Measurements from ENCODE around the gene TRMT5. TPM values are rescaled to one million over a fixed set of nuclear protein-coding genes. Genes with fewer than 3 reads are reported as not detected.

TRMT5 gene
- total RNA-seq, 1 experiment from 2014 or later, result 24.9 TPM

DNA sequence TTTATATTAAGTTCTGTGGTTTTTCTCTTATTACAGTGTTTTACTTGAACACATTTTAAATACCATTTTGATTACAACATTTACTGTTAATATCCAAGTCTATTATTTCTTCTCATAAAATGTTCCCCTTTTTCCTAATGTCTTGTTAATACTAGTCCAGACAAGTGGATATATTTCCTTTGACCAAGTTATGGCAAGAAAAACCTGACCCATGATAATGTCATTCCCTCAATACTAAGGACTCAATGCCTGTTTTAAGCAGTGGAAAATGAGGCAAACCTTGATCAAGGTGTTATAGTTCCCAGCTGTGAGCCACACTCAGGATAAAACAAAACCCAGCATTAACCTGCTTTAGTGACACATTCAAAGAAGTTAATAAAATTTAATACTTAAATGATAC lies 12.2 kb downstream of the TRMT5 start:
- H3K9me3 Mint-ChIP-seq, result no peaks in the 10 kb centered on the region; a peak in 1 of 5 replicates
- Histone ChIP-seq H3K9me3 (ENCODE audit: control insufficient read depth, low read depth, low read length) (no peaks in the 10 kb centered on the region), H3K4me2 (ENCODE audit: insufficient read depth, insufficient read length, low read length) (no peak overlapping the region), H2BK5ac (ENCODE audit: insufficient read length, low read length) (no peak overlapping the region), H2BK12ac (ENCODE audit: insufficient read length, low read depth, low read length) (no peak overlapping the region), H3K23me2 (ENCODE audit: insufficient read length, low read depth, low read length, poor library complexity, severe bottlenecking) (no peaks in the 10 kb centered on the region), H3K27me3 (ENCODE audit: insufficient read depth, low read length) (no peaks in the 10 kb centered on the region; the same call in 1 of the 2 replicates), H2BK120ac (ENCODE audit: low read depth, low read length, poor library complexity, severe bottlenecking) (no peak overlapping the region), H4K5ac (ENCODE audit: insufficient read length, low read depth, low read length) (no peak overlapping the region), H3K9ac (ENCODE audit: extremely low read depth, insufficient read length, low read length) (no peak overlapping the region), H2BK20ac (ENCODE audit: low read depth, low read length, poor library complexity, severe bottlenecking) (no peak overlapping the region), H4K8ac (replicated peaks; ENCODE audit: insufficient read length, low read depth, low read length) (no peak overlapping the region), H4K91ac (ENCODE audit: insufficient read length, low read depth, low read length) (no peak overlapping the region), H3K18ac (ENCODE audit: insufficient read length, low read depth, low read length) (no peak overlapping the region), H3K4ac (ENCODE audit: low read depth, low read length) (no peak overlapping the region), H3K79me1 (ENCODE audit: insufficient read depth, low read depth, low read length, poor library complexity, severe bottlenecking) (no peaks in the 10 kb centered on the region), H3K23ac (ENCODE audit: insufficient read length, low read depth, low read length) (no peak overlapping the region), H3K4me1 (ENCODE audit: insufficient read depth, low read length) (no peaks in the 10 kb centered on the region), H3K27ac (ENCODE audit: insufficient read length, low read depth, low read length) (no peak overlapping the region), H4K20me1 (ENCODE audit: control insufficient read depth, insufficient read depth, insufficient read length) (no peaks in the 10 kb centered on the region), H2AK5ac (ENCODE audit: insufficient read length, low read length) (no peak overlapping the region), H2AFZ (ENCODE audit: low read length) (no peak overlapping the region), H2BK15ac (ENCODE audit: low read depth, low read length) (no peak overlapping the region), H3K56ac (ENCODE audit: insufficient read length, low read depth, low read length) (no peak overlapping the region), H3T11ph (ENCODE audit: low read length) (no peak overlapping the region), H3K79me2 (ENCODE audit: insufficient read depth, low read length) (no peaks in the 10 kb centered on the region), H3K14ac (ENCODE audit: insufficient read depth, low read length) (no peak overlapping the region)
- TF ChIP-seq, protein P1, sequence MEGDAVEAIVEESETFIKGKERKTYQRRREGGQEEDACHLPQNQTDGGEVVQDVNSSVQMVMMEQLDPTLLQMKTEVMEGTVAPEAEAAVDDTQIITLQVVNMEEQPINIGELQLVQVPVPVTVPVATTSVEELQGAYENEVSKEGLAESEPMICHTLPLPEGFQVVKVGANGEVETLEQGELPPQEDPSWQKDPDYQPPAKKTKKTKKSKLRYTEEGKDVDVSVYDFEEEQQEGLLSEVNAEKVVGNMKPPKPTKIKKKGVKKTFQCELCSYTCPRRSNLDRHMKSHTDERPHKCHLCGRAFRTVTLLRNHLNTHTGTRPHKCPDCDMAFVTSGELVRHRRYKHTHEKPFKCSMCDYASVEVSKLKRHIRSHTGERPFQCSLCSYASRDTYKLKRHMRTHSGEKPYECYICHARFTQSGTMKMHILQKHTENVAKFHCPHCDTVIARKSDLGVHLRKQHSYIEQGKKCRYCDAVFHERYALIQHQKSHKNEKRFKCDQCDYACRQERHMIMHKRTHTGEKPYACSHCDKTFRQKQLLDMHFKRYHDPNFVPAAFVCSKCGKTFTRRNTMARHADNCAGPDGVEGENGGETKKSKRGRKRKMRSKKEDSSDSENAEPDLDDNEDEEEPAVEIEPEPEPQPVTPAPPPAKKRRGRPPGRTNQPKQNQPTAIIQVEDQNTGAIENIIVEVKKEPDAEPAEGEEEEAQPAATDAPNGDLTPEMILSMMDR (conservative IDR thresholded peaks at IDR 0.05), result no peak
- DNase-seq, result no peak
- no peak overlapping the region for H3K4me3 Mint-ChIP-seq
- H3K27me3 Mint-ChIP-seq (ENCODE audit: low read depth), result no peaks in the 10 kb centered on the region
- no peak overlapping the region for H3K27ac Mint-ChIP-seq
- H3K4me1 Mint-ChIP-seq, result no peaks in the 10 kb centered on the region
- H3K36me3 Mint-ChIP-seq (ENCODE audit: insufficient read depth in 1 of 3, low read depth in 3 of 3), result peaks cover 0 to 9% (median 0%) of the 10 kb centered on the region in 3 experiments; a peak in 1 of 7 replicates
